Endothelial cell of umbilical vein (primary cell): ENCODE results near the gene ZNRF1. TPM values are rescaled to one million over a fixed set of nuclear protein-coding genes. Genes with fewer than 3 reads are reported as not detected.

Experiments
- BruUV-seq: library from RNA; stranded (reverse); fragments of 400-500 nt; replicated peaks from 2 replicates; lab custom pipeline; 2021; lab: Mats Ljungman, UMichigan
- CTCF ChIA-PET: fragments of 300-600, 350-600 bp; sonication (Branson Sonifier 250); formaldehyde crosslinking; loops from one replicate; lab custom pipeline; 2021; ENCODE audit warnings: antibody characterized with exemption, inconsistent platforms; lab: Charles Lee
- POLR2A ChIA-PET: fragments of 300-600, 350-600 bp; sonication (Branson Sonifier 250); formaldehyde crosslinking; loops from one replicate; lab custom pipeline; 2021; ENCODE audit warnings: antibody characterized with exemption, inconsistent platforms; lab: Charles Lee
- DNase-seq: peaks from one replicate; pipeline ENCODE4 v3.0.0-alpha.2; 2011; ENCODE audit warnings: low read depth, low spot score
- FAIRE-seq: peaks from 2 replicates; lab custom pipeline; 2011; peaks lifted over from hg19 to GRCh38; lab: Jason Lieb, UNC
- H2AFZ ChIP-seq: 2 replicates; pipeline ENCODE4 v1.6.0; 2012; ENCODE audit warnings: low read depth, low read length, control low read depth, inconsistent platforms
- H3K27ac ChIP-seq: 2 replicates; pipeline ENCODE4 v1.5.1; 2011; ENCODE audit warnings: low read depth, mild to moderate bottlenecking, control low read depth, low read length, moderate library complexity; ENCODE audit not compliant: insufficient read depth
- H3K27me3 ChIP-seq, 2 experiments: 2 replicates each; pipeline versions ENCODE4 v1.6.0 to v1.6.1; 2011; ENCODE audit warnings: low read length in 2 of 2, mixed read lengths in 1 of 2; ENCODE audit not compliant: control insufficient read depth in 2 of 2, insufficient read depth in 2 of 2
- H3K36me3 ChIP-seq, 2 experiments: 2 replicates in 1 of 2; 3 replicates in 1 of 2; pipeline ENCODE4 v1.5.1; 2011; ENCODE audit warnings: low read length in 2 of 2, mild to moderate bottlenecking in 1 of 2, moderate library complexity in 1 of 2; ENCODE audit not compliant: control insufficient read depth in 2 of 2, insufficient read depth in 2 of 2; ENCODE audit errors: extremely low read depth in 1 of 2
- H3K4me1 ChIP-seq: 3 replicates; pipeline ENCODE4 v1.5.1; 2011; ENCODE audit warnings: mild to moderate bottlenecking, low read length; ENCODE audit not compliant: control insufficient read depth, insufficient read depth; ENCODE audit errors: extremely low read depth
- H3K4me2 ChIP-seq: 2 replicates; pipeline ENCODE4 v1.6.1; 2011; ENCODE audit warnings: low read length, control low read depth, mixed read lengths; ENCODE audit not compliant: insufficient read depth
- H3K4me3 ChIP-seq, 3 experiments: fragments of 200-600 bp in 1 of 3; sonication (generic), shearing (Covaris generic) in 1 of 3; replicated peaks in 1 of 3; 2 replicates each; pipeline ENCODE4 v1.5.1; 2011 to 2016; ENCODE audit warnings: control low read depth in 3 of 3, low read length in 3 of 3, mild to moderate bottlenecking in 2 of 3, inconsistent platforms in 1 of 3, low read depth in 1 of 3, moderate library complexity in 1 of 3; ENCODE audit not compliant: insufficient read depth in 1 of 3
- H3K79me2 ChIP-seq: 2 replicates; pipeline ENCODE4 v1.6.0; 2012; ENCODE audit warnings: low read length, inconsistent platforms; ENCODE audit not compliant: control insufficient read depth, insufficient read depth
- H3K9ac ChIP-seq: replicated peaks from 2 replicates; pipeline ENCODE3; 2011; ENCODE audit warnings: low read length, control low read depth; ENCODE audit not compliant: insufficient read depth; ENCODE audit errors: extremely low read depth
- H3K9me1 ChIP-seq: replicated peaks from 3 replicates; pipeline ENCODE4 v1.6.0; 2011; ENCODE audit warnings: mild to moderate bottlenecking, low read length; ENCODE audit not compliant: control insufficient read depth, insufficient read depth; ENCODE audit errors: extremely low read depth
- H3K9me3 ChIP-seq: replicated peaks from 2 replicates; pipeline ENCODE4 v1.5.1; 2012; ENCODE audit warnings: low read length, inconsistent platforms; ENCODE audit not compliant: control insufficient read depth, insufficient read depth
- H4K20me1 ChIP-seq: replicated peaks from 2 replicates; pipeline ENCODE3; 2011; ENCODE audit warnings: mild to moderate bottlenecking, low read length; ENCODE audit not compliant: control insufficient read depth, insufficient read depth; ENCODE audit errors: extremely low read depth
- EZH2 ChIP-seq: IDR thresholded peaks from 2 replicates; pipeline ENCODE4 v1.6.1; 2012; ENCODE audit warnings: borderline replicate concordance, low read depth, mild to moderate bottlenecking, moderate library complexity, low read length, inconsistent platforms; ENCODE audit not compliant: severe bottlenecking
- GATA2 ChIP-seq: IDR thresholded peaks from 2 replicates; pipeline ENCODE4 v1.7.0; 2011; ENCODE audit warnings: low read depth, mild to moderate bottlenecking, moderate library complexity, mixed read lengths, low read length; ENCODE audit not compliant: insufficient read length, insufficient read depth
- JUN ChIP-seq: IDR thresholded peaks from 2 replicates; pipeline ENCODE4 v1.6.1; 2011; ENCODE audit warnings: borderline replicate concordance, low read depth; ENCODE audit not compliant: insufficient read length, insufficient read depth
- MYC ChIP-seq: IDR thresholded peaks from one replicate; pipeline ENCODE4 v1.6.1; 2011; ENCODE audit warnings: mild to moderate bottlenecking, low read depth, low read length
- POLR2A ChIP-seq: IDR thresholded peaks from 2 replicates; pipeline ENCODE4 v1.6.1; 2012; ENCODE audit warnings: low read depth, mild to moderate bottlenecking, control low read depth, low read length
- POLR2AphosphoS5 ChIP-seq: IDR thresholded peaks from 2 replicates; pipeline ENCODE4 v1.6.1; 2012; ENCODE audit warnings: low read depth, mild to moderate bottlenecking, control low read depth, low read length, moderate library complexity; ENCODE audit not compliant: insufficient read depth
- dilution Hi-C: fragments of 300-500 bp; cut with MboI; formaldehyde crosslinking; loops from one replicate; pipeline ENCODE4 v1.15.0; 2019; ENCODE audit warnings: low sequenced_read_pairs; ENCODE audit not compliant: extremely low pct_ligation_motif_present
- intact Hi-C: fragments of 100-400 bp; cut with micrococcal nuclease; formaldehyde crosslinking; loops from one replicate; pipeline ENCODE4 v1.10.0; 2022
- polyA plus RNA-seq, 4 experiments: library from polyadenylated mRNA; depleted of rRNA in 3 of 4; stranded (reverse) in 3 of 4; unstranded in 1 of 4; fragments of >200 nt; gene quantifications; 2 replicates each; pipeline versions ENCODE4 v1.2.1 to v1.2.3, GENCODE V29; 2011 to 2012; ENCODE audit warnings: missing spikeins in 1 of 4
- total RNA-seq: library from RNA; stranded (reverse); gene quantifications from 2 replicates; pipeline ENCODE4 v1.2.3, GENCODE V29; 2021
- TF ChIP-seq, protein P1 (sequence below), 2 donors: IDR thresholded peaks; 1 replicate in 1 of 2; 2 replicates in 1 of 2; pipeline ENCODE4 v1.5.1; 2011; ENCODE audit warnings: low read length in 2 of 2, mild to moderate bottlenecking in 2 of 2, moderate library complexity in 2 of 2, control low read depth in 1 of 2, inconsistent platforms in 1 of 2, low read depth in 1 of 2; ENCODE audit not compliant: insufficient read depth in 1 of 2; ENCODE audit errors: extremely low read depth in 1 of 2

The ZNRF1 gene
- total and polyA plus RNA-seq, 2 donors (not counting 3 experiments of a cell fraction or from before 2014, with no cell fraction given): 23.7 to 34.9 TPM

GRCh38 chr16:74995986-74996385 is 2.8 kb upstream of the ZNRF1 start:
- TF ChIP-seq MYC (no peak), POLR2AphosphoS5 (no peak), JUN (no peak), POLR2A (no peak), GATA2 (no peak)
- POLR2A ChIA-PET: no interaction called here
- Histone ChIP-seq H3K4me1 (peaks cover 13% of the 10 kb centered on the region), H2AFZ (no peak overlapping the region), H3K4me3 (no peak overlapping the region), H3K79me2 (peaks cover 16% of the 10 kb centered on the region), H3K9me1 (no peaks in the 10 kb centered on the region), H3K9ac (no peak overlapping the region), H3K27me3 (peaks cover 0 to 4% of the 10 kb centered on the region in 2 experiments), H3K4me2 (no peak overlapping the region), H4K20me1 (no peaks in the 10 kb centered on the region), H3K36me3 (no peaks in the 10 kb centered on the region), H3K27ac (no peak overlapping the region), H3K9me3 (no peaks in the 10 kb centered on the region)
- intact Hi-C loops: no loop called here
- DNase-seq (no peak), FAIRE-seq (no peak)
- dilution Hi-C loops: no loop called here
- CTCF ChIA-PET: interaction anchor here (3.0 to 5.9 kb wide), 2 partner anchors 8 to 115 kb away, joined by 22 to 317 read pairs; no protein-coding TSS in a partner anchor
- BruUV-seq: no TSS peak

- Histone ChIP-seq H3K9me3 (no peaks in the 10 kb centered on the region), H3K79me2 (peaks cover 25% of the 10 kb centered on the region), H2AFZ (no peak overlapping the region), H4K20me1 (no peaks in the 10 kb centered on the region), H3K36me3 (no peaks in the 10 kb centered on the region), H3K4me2 (no peak overlapping the region), H3K27me3 (no peaks in the 10 kb centered on the region), H3K4me3 (no peak overlapping the region), H3K9me1 (no peaks in the 10 kb centered on the region), H3K27ac (no peak overlapping the region), H3K9ac (no peak overlapping the region), H3K4me1 (peaks cover 21% of the 10 kb centered on the region)
- dilution Hi-C loops: no loop called here
- FAIRE-seq (no peak), DNase-seq (no peak)
- TF ChIP-seq MYC (no peak), POLR2AphosphoS5 (no peak), EZH2 (no peak)
- TF ChIP-seq, protein P1, sequence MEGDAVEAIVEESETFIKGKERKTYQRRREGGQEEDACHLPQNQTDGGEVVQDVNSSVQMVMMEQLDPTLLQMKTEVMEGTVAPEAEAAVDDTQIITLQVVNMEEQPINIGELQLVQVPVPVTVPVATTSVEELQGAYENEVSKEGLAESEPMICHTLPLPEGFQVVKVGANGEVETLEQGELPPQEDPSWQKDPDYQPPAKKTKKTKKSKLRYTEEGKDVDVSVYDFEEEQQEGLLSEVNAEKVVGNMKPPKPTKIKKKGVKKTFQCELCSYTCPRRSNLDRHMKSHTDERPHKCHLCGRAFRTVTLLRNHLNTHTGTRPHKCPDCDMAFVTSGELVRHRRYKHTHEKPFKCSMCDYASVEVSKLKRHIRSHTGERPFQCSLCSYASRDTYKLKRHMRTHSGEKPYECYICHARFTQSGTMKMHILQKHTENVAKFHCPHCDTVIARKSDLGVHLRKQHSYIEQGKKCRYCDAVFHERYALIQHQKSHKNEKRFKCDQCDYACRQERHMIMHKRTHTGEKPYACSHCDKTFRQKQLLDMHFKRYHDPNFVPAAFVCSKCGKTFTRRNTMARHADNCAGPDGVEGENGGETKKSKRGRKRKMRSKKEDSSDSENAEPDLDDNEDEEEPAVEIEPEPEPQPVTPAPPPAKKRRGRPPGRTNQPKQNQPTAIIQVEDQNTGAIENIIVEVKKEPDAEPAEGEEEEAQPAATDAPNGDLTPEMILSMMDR (IDR thresholded peaks at IDR 0.05; ENCODE audit: extremely low read depth in 1 of 2, insufficient read depth in 1 of 2, low read depth in 1 of 2, low read length in 2 of 2): no peak
- no TSS peak for BruUV-seq
- ChIA-PET POLR2A (no interaction called here), CTCF (interaction anchor here (3.0 to 5.9 kb wide), 2 partner anchors 10 to 114 kb away, joined by 22 to 317 read pairs; no protein-coding TSS in a partner anchor)
- intact Hi-C loops: no loop called here
Observed at GRCh38 chr16:74997042-74997491, 1.8 kb upstream of the ZNRF1 start.
